B cell (primary cell): ENCODE data around the gene RCBTB1. TPM values are rescaled to one million over a fixed set of nuclear protein-coding genes. Genes with fewer than 3 reads are reported as not detected.

Source experiments
- ATAC-seq: fragments of 200-7000 bp; cut with Tn5 transposase; one replicate; pipeline ENCODE4 v1.10.0; 2021; ENCODE audit warnings: low read depth, mild to moderate bottlenecking, moderate number of reproducible peaks, moderate library complexity
- CTCF ChIA-PET: fragments of 350-600 bp; sonication (Branson Sonifier 250); formaldehyde crosslinking; loops from one replicate; lab custom pipeline; 2021; ENCODE audit warnings: antibody characterized with exemption, inconsistent platforms; lab: Charles Lee
- POLR2A ChIA-PET: fragments of 350-600 bp; sonication (Branson Sonifier 250); formaldehyde crosslinking; loops from one replicate; lab custom pipeline; 2021; ENCODE audit warnings: antibody characterized with exemption; lab: Charles Lee
- DNase-seq: peaks from one replicate; pipeline ENCODE4 v3.0.0; 2013
- H2AFZ ChIP-seq: 2 replicates; pipeline ENCODE4 v1.6.1; 2012; ENCODE audit warnings: mild to moderate bottlenecking, low read depth, low read length; ENCODE audit not compliant: insufficient read depth, poor library complexity, severe bottlenecking
- H3K27ac ChIP-seq, 2 donors: 1 replicate in 1 of 2; 2 replicates in 1 of 2; pipeline ENCODE4 v1.5.1; 2012 to 2013; ENCODE audit warnings: low read length in 2 of 2, mild to moderate bottlenecking in 2 of 2, moderate library complexity in 1 of 2
- H3K27me3 ChIP-seq, 4 experiments: fragments of 200-600 bp in 1 of 4; sonication (generic) in 1 of 4; replicated peaks in 1 of 4; 1 replicate in 2 of 4; 2 replicates in 2 of 4; pipeline versions ENCODE4 v1.6.1 to v1.7.0; 2013 to 2016; ENCODE audit warnings: low read length in 3 of 4, mild to moderate bottlenecking in 2 of 4, mixed read lengths in 1 of 4, moderate library complexity in 1 of 4; ENCODE audit not compliant: insufficient read depth in 4 of 4, control insufficient read depth in 3 of 4; ENCODE audit errors: control extremely low read depth in 1 of 4
- H3K36me3 ChIP-seq, 2 experiments: replicated peaks in 1 of 2; 1 replicate in 1 of 2; 2 replicates in 1 of 2; pipeline versions ENCODE4 v1.6.1 to v1.7.1; 2013; ENCODE audit warnings: low read length in 1 of 2; ENCODE audit not compliant: insufficient read depth in 2 of 2, control insufficient read depth in 1 of 2; ENCODE audit errors: control extremely low read depth in 1 of 2, extremely low read depth in 1 of 2
- H3K4me1 ChIP-seq, 2 donors: fragments of 200-600 bp in 1 of 2; sonication (generic) in 1 of 2; 1 replicate in 1 of 2; 2 replicates in 1 of 2; pipeline versions ENCODE4 v1.5.1 to v1.6.1; 2013 to 2017; ENCODE audit warnings: low read length in 2 of 2; ENCODE audit not compliant: control insufficient read depth in 2 of 2, insufficient read depth in 2 of 2
- H3K4me2 ChIP-seq: replicated peaks from 2 replicates; pipeline ENCODE3; 2012; ENCODE audit warnings: mild to moderate bottlenecking, low read depth, low read length; ENCODE audit not compliant: poor library complexity, severe bottlenecking
- H3K4me3 ChIP-seq, 5 experiments: fragments of 200-600 bp in 1 of 5; sonication (generic) in 1 of 5; 1 replicate in 3 of 5; 2 replicates in 2 of 5; pipeline versions ENCODE4 v1.5.1 to v1.7.0; 2011 to 2016; ENCODE audit warnings: low read length in 4 of 5, mild to moderate bottlenecking in 4 of 5, low read depth in 2 of 5, control low read depth in 1 of 5, moderate library complexity in 1 of 5; ENCODE audit not compliant: insufficient read depth in 1 of 5; ENCODE audit errors: control extremely low read depth in 1 of 5, extremely low read depth in 1 of 5
- H3K79me2 ChIP-seq: fragments of 200-600 bp; sonication (generic); one replicate; pipeline ENCODE4 v1.6.0; 2016; ENCODE audit warnings: low read length; ENCODE audit not compliant: control insufficient read depth, insufficient read depth
- H3K9ac ChIP-seq: fragments of 200-600 bp; sonication (generic); 2 replicates; pipeline ENCODE4 v1.6.1; 2017; ENCODE audit warnings: mild to moderate bottlenecking, low read length, moderate library complexity
- H3K9me3 ChIP-seq, 3 donors: one replicate each; pipeline versions ENCODE4 v1.6.1 to v1.7.1; 2013; ENCODE audit warnings: low read length in 2 of 3; ENCODE audit not compliant: control insufficient read depth in 2 of 3, insufficient read depth in 1 of 3; ENCODE audit errors: control extremely low read depth in 1 of 3
- H4K20me1 ChIP-seq: 2 replicates; pipeline ENCODE4 v1.6.0; 2012; ENCODE audit warnings: mild to moderate bottlenecking, low read length; ENCODE audit not compliant: insufficient read depth, control insufficient read depth, poor library complexity, severe bottlenecking
- H3K27ac Mint-ChIP-seq: one replicate; pipeline ENCODE4 v1.8.0; 2021; ENCODE audit warnings: mixed read lengths
- H3K27me3 Mint-ChIP-seq: one replicate; pipeline ENCODE4 v1.8.0; 2021; ENCODE audit warnings: mixed read lengths
- H3K4me1 Mint-ChIP-seq: one replicate; pipeline ENCODE4 v1.8.0; 2021; ENCODE audit warnings: mixed read lengths
- H3K4me3 Mint-ChIP-seq: one replicate; pipeline ENCODE4 v1.8.0; 2021; ENCODE audit warnings: mixed read lengths
- H3K9me3 Mint-ChIP-seq: one replicate; pipeline ENCODE4 v1.8.0; 2022; ENCODE audit warnings: mixed read lengths; ENCODE audit not compliant: insufficient read depth
- EZH2 ChIP-seq: IDR thresholded peaks from 2 replicates; pipeline ENCODE4 v1.6.1; 2012; ENCODE audit warnings: borderline replicate concordance, low read depth, mild to moderate bottlenecking, moderate library complexity, low read length; ENCODE audit not compliant: insufficient read depth, poor library complexity, severe bottlenecking
- WGBS: methylation state at CpG from one replicate; pipeline ENCODE4 v1.1.5; 2013; ENCODE audit warnings: missing lambda C conversion rate; ENCODE audit not compliant: insufficient coverage; 5-methylcytosine and 5-hydroxymethylcytosine counted together
- intact Hi-C: fragments of 100-400 bp; cut with micrococcal nuclease; formaldehyde crosslinking; loops from one replicate; pipeline ENCODE4 v1.10.0; 2022
- polyA plus RNA-seq: library from polyadenylated mRNA; depleted of rRNA; stranded (reverse); fragments of >200 nt; gene quantifications from 2 replicates; pipeline ENCODE4 v1.2.3, GENCODE V29; 2012
- total RNA-seq, 2 donors: library from RNA; stranded (reverse); fragments of 120-200 nt in 1 of 2; gene quantifications; 1 replicate in 1 of 2; 2 replicates in 1 of 2; pipeline versions ENCODE4 v1.2.3 to v1.2.4, GENCODE V29; 2013 to 2022
- TF ChIP-seq, protein P1 (sequence below): fragments of 200-600 bp; IDR thresholded peaks from one replicate; pipeline ENCODE4 v1.8.0; 2022; ENCODE audit warnings: antibody characterized with exemption, mild to moderate bottlenecking

RCBTB1 gene
- total and polyA plus RNA-seq, 2 donors (not counting 1 experiment from before 2014, with no cell fraction given), result 10.7 to 35.2 TPM

DNA sequence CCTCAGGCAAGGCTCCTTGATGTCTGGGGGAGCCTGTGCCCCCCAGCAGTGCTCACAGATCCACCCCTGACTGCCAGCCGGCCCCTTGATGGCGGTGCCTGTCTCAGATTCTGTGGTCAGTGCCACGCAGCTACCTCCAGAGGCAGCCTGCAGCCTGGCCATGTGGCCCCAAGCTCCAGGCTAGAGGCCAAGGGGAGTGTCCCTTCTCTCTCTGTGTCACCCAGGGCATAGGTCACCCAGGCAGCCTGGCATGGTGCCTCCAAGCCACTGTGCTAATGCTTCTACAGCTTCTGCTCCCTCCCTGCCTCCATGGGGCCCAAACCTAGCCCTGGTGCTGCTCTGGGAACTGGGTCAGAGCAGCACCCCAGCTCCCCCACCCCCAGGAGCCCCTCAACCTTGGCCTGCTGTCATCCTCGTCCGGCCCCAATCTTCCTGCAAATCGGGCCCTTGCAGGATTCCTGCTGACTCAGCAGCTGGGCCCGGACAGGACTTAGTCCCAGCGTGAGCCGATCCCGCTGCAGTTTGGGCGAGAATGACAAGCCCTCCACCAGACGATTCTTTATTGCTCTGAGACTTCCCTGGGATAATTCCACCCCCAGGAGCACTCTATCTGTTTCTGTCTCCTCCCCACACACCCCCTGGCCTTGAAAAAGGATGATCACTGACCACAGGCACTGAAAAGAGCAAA, 40.2 kb upstream of the RCBTB1 start:
- no peak for ATAC-seq
- Histone ChIP-seq H2AFZ (no peak overlapping the region), H3K4me3 (no peak overlapping the region), H3K36me3 (peaks cover 1 to 6% of the 10 kb centered on the region in 2 experiments), H3K4me2 (no peak overlapping the region), H4K20me1 (no peaks in the 10 kb centered on the region), H3K27me3 (no peaks in the 10 kb centered on the region), H3K79me2 (peaks cover 35% of the 10 kb centered on the region), H3K4me1 (peaks cover 17 to 21% of the 10 kb centered on the region in 2 donors), H3K9me3 (peaks cover 0 to 4% (median 0%) of the 10 kb centered on the region in 3 donors), H3K9ac (no peak overlapping the region), H3K27ac (no peak overlapping the region)
- Mint-ChIP-seq H3K4me1 (peaks cover 28% of the 10 kb centered on the region), H3K27me3 (no peaks in the 10 kb centered on the region), H3K9me3 (no peaks in the 10 kb centered on the region), H3K4me3 (no peak overlapping the region), H3K27ac (no peak overlapping the region)
- no peak for DNase-seq
- intact Hi-C loops, result loop anchor here (5.0 kb wide), 3 partner anchors 67 to 312 kb away; partner anchors contain the start of genes EBPL, KPNA3 and SPRYD7
- TF ChIP-seq EZH2, result no peak
- TF ChIP-seq, protein P1, sequence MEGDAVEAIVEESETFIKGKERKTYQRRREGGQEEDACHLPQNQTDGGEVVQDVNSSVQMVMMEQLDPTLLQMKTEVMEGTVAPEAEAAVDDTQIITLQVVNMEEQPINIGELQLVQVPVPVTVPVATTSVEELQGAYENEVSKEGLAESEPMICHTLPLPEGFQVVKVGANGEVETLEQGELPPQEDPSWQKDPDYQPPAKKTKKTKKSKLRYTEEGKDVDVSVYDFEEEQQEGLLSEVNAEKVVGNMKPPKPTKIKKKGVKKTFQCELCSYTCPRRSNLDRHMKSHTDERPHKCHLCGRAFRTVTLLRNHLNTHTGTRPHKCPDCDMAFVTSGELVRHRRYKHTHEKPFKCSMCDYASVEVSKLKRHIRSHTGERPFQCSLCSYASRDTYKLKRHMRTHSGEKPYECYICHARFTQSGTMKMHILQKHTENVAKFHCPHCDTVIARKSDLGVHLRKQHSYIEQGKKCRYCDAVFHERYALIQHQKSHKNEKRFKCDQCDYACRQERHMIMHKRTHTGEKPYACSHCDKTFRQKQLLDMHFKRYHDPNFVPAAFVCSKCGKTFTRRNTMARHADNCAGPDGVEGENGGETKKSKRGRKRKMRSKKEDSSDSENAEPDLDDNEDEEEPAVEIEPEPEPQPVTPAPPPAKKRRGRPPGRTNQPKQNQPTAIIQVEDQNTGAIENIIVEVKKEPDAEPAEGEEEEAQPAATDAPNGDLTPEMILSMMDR, result no peak
- ChIA-PET POLR2A (interaction anchor here (0.7 kb wide), 1 partner anchor 354 kb away, joined by 4 read pairs; no protein-coding TSS in a partner anchor), CTCF (no interaction called here)
- 78% methylated on average over 10 of the region's 12 CpGs for WGBS

DNA sequence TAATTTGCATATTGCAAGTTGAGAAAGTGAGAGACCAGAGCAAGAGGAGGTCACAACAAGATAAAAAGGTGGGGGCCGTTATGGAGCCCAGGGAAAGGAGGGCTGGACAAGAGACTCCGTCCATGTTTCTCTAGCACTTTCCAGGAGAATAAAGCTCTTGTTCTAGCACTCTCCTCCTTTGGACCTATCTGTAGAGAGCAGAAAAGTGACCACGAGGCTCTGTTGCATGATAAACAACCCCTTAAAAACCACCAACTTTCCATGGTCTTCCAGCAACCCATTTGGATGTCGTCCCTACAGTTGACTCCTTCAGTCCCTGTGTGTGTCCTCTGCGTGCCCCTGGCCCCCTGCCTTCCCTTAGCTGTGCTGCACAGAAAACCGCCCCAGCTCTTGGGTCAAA, 38.9 kb upstream of the RCBTB1 start:
- H3K4me1 ChIP-seq, result peaks cover 8 to 13% of the 10 kb centered on the region in 2 donors
- no peak overlapping the region for H3K4me2 ChIP-seq
- DNase-seq, result no peak
- no peak overlapping the region for H3K9ac ChIP-seq
- ChIA-PET CTCF (no interaction called here), POLR2A (no interaction called here)
- no peak overlapping the region for H3K4me3 Mint-ChIP-seq
- no peaks in the 10 kb centered on the region for H3K27me3 Mint-ChIP-seq
- no peak for ATAC-seq
- no peak overlapping the region for H2AFZ ChIP-seq
- H3K79me2 ChIP-seq, result peaks cover 22% of the 10 kb centered on the region
- H3K36me3 ChIP-seq, result no peaks in the 10 kb centered on the region
- H3K4me1 Mint-ChIP-seq, result peaks cover 23% of the 10 kb centered on the region
- H3K27me3 ChIP-seq, result no peaks in the 10 kb centered on the region
- no peaks in the 10 kb centered on the region for H3K9me3 ChIP-seq
- no peak overlapping the region for H3K27ac Mint-ChIP-seq
- TF ChIP-seq EZH2, result no peak
- TF ChIP-seq, protein P1, result no peak
- intact Hi-C loops, result loop anchor here (5.0 kb wide), 1 partner anchor 182 kb away; the partner anchor contains the start of genes CAB39L and SETDB2
- no peak overlapping the region for H3K4me3 ChIP-seq
- WGBS, result 94% methylated on average over 5 of the region's 6 CpGs
- H4K20me1 ChIP-seq, result no peaks in the 10 kb centered on the region
- no peaks in the 10 kb centered on the region for H3K9me3 Mint-ChIP-seq
- H3K27ac ChIP-seq, result no peak overlapping the region
